AG09319 (cell line): ENCODE results near the gene TDRD1.

Source experiments
- DNase-seq: peaks from one replicate; pipeline ENCODE4 v3.0.0-alpha.2; 2010; ENCODE audit warnings: low read depth; ENCODE audit errors: extremely low read depth
- CTCF ChIP-seq: IDR thresholded peaks from 2 replicates; pipeline ENCODE4 v1.5.1; 2011; ENCODE audit warnings: low read depth, mild to moderate bottlenecking, inconsistent platforms, low read length, moderate library complexity

Gene TDRD1

GRCh38 chr10:114279289-114279688 lies 100.1 kb downstream of the TDRD1 start:
- TF ChIP-seq CTCF, result no peak
- DNase-seq, result no peak

- no peak for TF ChIP-seq CTCF
- no peak for DNase-seq
These were observed 100.9 kb downstream of the TDRD1 start for GRCh38 chr10:114279901-114280644.

GRCh38 chr10:114281006-114281405 lies 101.9 kb downstream of the TDRD1 start:
- DNase-seq, result no peak
- no peak for TF ChIP-seq CTCF

GRCh38 chr10:114281461-114281860 lies 102.3 kb downstream of the TDRD1 start:
- no peak for DNase-seq
- TF ChIP-seq CTCF, result no peak
